ENCODE results near the gene PRMT1.

Gene PRMT1

GRCh38 chr19:49640113-49640898 is 36.8 kb upstream of the PRMT1 start, which contains the start of gene RRAS:
Gene RRAS, minus strand, starts transcription at chr19:49640143. Its CDS starts 45 bp downstream, at chr19:49640098.
- TF ChIP-seq CTCF (IDR thresholded peaks at IDR 0.05): peak; percentile 20
- peak within 1 kb of the TSS; percentile 96 for H3K27ac ChIP-seq
- peak within 1 kb of the TSS; percentile 91 to 93 for H3K4me3 ChIP-seq (ENCODE audit: low read depth in 1 of 2, low read length in 1 of 2)
- peaks cover 41 to 42% of the 10 kb centered on the region in 2 experiments for H3K4me1 ChIP-seq (ENCODE audit: control insufficient read depth in 1 of 2, insufficient read depth in 1 of 2, low read depth in 1 of 2, low read length in 1 of 2)
- H3K9me3 ChIP-seq: no peaks in the 10 kb centered on the region
- peaks cover 43% of the 10 kb centered on the region for H3K27me3 ChIP-seq
- H3K36me3 ChIP-seq: peaks cover 5% of the 10 kb centered on the region

GRCh38 chr19:49641688-49642491 is 35.2 kb upstream of the PRMT1 start, which contains the start of gene SCAF1:
Gene SCAF1, plus strand, starts transcription at chr19:49642209. Its CDS starts 2,818 bp downstream, at chr19:49645027.
- H3K27ac ChIP-seq: peak within 1 kb of the TSS; percentile 96
- TF ChIP-seq CTCF (IDR thresholded peaks at IDR 0.05): peak; percentile 40
- no peaks in the 10 kb centered on the region for H3K9me3 ChIP-seq
- H3K27me3 ChIP-seq: peaks cover 29% of the 10 kb centered on the region
- H3K4me3 ChIP-seq (ENCODE audit: low read depth in 1 of 2, low read length in 1 of 2): peak within 1 kb of the TSS; percentile 91 to 93
- peaks cover 21% of the 10 kb centered on the region for H3K36me3 ChIP-seq
- peaks cover 41 to 42% of the 10 kb centered on the region in 2 experiments for H3K4me1 ChIP-seq (ENCODE audit: control insufficient read depth in 1 of 2, insufficient read depth in 1 of 2, low read depth in 1 of 2, low read length in 1 of 2)

GRCh38 chr19:49642492-49643035 is 34.5 kb upstream of the PRMT1 start:
- H3K4me1 ChIP-seq (ENCODE audit: control insufficient read depth in 1 of 2, insufficient read depth in 1 of 2, low read depth in 1 of 2, low read length in 1 of 2): peaks cover 41 to 42% of the 10 kb centered on the region in 2 experiments

DNA sequence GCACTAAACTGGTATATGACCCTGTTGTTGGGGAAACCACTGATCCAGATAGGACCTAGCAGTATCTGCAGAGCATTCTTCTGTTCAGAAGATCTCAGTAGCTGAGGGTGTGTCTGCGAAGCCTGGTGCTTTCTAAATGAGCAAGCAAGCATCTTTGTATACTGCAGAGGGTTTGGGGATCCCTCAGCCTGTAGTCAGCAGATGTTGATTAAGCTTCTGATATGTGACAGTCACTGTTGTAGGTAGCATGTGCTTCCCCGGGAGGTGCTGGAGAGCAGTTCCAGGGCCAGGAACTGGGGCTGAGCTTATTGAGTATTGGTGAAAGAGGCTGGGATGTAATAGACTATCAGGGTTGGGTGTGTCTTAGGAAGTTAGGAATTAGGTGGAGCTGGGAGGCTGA is 33.6 kb upstream of the PRMT1 start:
- peaks cover 16% of the 10 kb centered on the region for H3K27me3 ChIP-seq
- no peak for TF ChIP-seq CTCF (IDR thresholded peaks at IDR 0.05)
- no peak overlapping the region for H3K27ac ChIP-seq
- H3K36me3 ChIP-seq: peaks cover 36% of the 10 kb centered on the region
- H3K4me3 ChIP-seq (ENCODE audit: low read depth in 1 of 2, low read length in 1 of 2): peak overlapping the region in 1 of 2 experiments; percentile 93
- peaks cover 33 to 36% of the 10 kb centered on the region in 2 experiments for H3K4me1 ChIP-seq (ENCODE audit: control insufficient read depth in 1 of 2, insufficient read depth in 1 of 2, low read depth in 1 of 2, low read length in 1 of 2)
- H3K9me3 ChIP-seq: no peaks in the 10 kb centered on the region

More at GRCh38 chr19:49642492-49643035, 34.5 kb upstream of the PRMT1 start:
- peak overlapping the region; percentile 96 for H3K27ac ChIP-seq
- peaks cover 25% of the 10 kb centered on the region for H3K27me3 ChIP-seq
- H3K9me3 ChIP-seq: no peaks in the 10 kb centered on the region
- H3K36me3 ChIP-seq: peaks cover 27% of the 10 kb centered on the region
- peak overlapping the region; percentile 91 to 93 for H3K4me3 ChIP-seq (ENCODE audit: low read depth in 1 of 2, low read length in 1 of 2)
- TF ChIP-seq CTCF (IDR thresholded peaks at IDR 0.05): no peak

GRCh38 chr19:49645592-49645991 is 31.5 kb upstream of the PRMT1 start:
- no peak overlapping the region for H3K27ac ChIP-seq
- TF ChIP-seq CTCF (IDR thresholded peaks at IDR 0.05): no peak
- H3K36me3 ChIP-seq: peaks cover 56% of the 10 kb centered on the region
- H3K4me1 ChIP-seq (ENCODE audit: control insufficient read depth in 1 of 2, insufficient read depth in 1 of 2, low read depth in 1 of 2, low read length in 1 of 2): peaks cover 20 to 25% of the 10 kb centered on the region in 2 experiments
- no peak overlapping the region for H3K4me3 ChIP-seq (ENCODE audit: low read depth in 1 of 2, low read length in 1 of 2)
- H3K9me3 ChIP-seq: no peaks in the 10 kb centered on the region
- no peaks in the 10 kb centered on the region for H3K27me3 ChIP-seq

Data from neutrophil (primary cell).